H1 (cell line): Measurements from ENCODE around the gene ANLN. TPM values are rescaled to one million over a fixed set of nuclear protein-coding genes. Genes with fewer than 3 reads are reported as not detected.

Experiments
- CTCF ChIA-PET: fragments of 300-600 bp; sonication (Branson Sonifier 250); formaldehyde crosslinking; loops from one replicate; lab custom pipeline; 2021; ENCODE audit not compliant: partially characterized antibody; lab: Charles Lee
- POLR2A ChIA-PET: fragments of 300-600 bp; sonication (Branson Sonifier 250); formaldehyde crosslinking; loops from one replicate; lab custom pipeline; 2021; ENCODE audit warnings: inconsistent platforms; ENCODE audit not compliant: partially characterized antibody; lab: Charles Lee
- DNase-seq, 2 experiments: peaks; one replicate each; pipeline versions ENCODE4 v3.0.0 to v3.0.0-alpha.2; 2010 to 2022; ENCODE audit warnings: low spot score in 2 of 2, low read depth in 1 of 2, mixed read lengths in 1 of 2
- FAIRE-seq: peaks from 2 replicates; lab custom pipeline; 2011; peaks lifted over from hg19 to GRCh38; lab: Jason Lieb, UNC
- H2AFZ ChIP-seq: 2 replicates; pipeline ENCODE4 v1.8.1; 2012; ENCODE audit warnings: low read length, inconsistent platforms
- H2AK5ac ChIP-seq: 2 replicates; pipeline ENCODE4 v1.6.1; 2013; ENCODE audit warnings: low read depth, low read length
- H2BK120ac ChIP-seq: replicated peaks from 2 replicates; pipeline ENCODE3; 2013; ENCODE audit warnings: low read depth, low read length, inconsistent platforms
- H2BK12ac ChIP-seq: 2 replicates; pipeline ENCODE4 v1.6.1; 2013; ENCODE audit warnings: low read depth, low read length
- H2BK15ac ChIP-seq: 2 replicates; pipeline ENCODE4 v1.6.1; 2013; ENCODE audit warnings: low read length
- H2BK20ac ChIP-seq: 2 replicates; pipeline ENCODE4 v1.6.1; 2013; ENCODE audit warnings: low read length
- H2BK5ac ChIP-seq: 2 replicates; pipeline ENCODE4 v1.6.1; 2013; ENCODE audit warnings: low read depth, low read length
- H3K14ac ChIP-seq: 2 replicates; pipeline ENCODE4 v1.6.1; 2013; ENCODE audit warnings: inconsistent platforms; ENCODE audit not compliant: insufficient read length
- H3K18ac ChIP-seq: 2 replicates; pipeline ENCODE4 v1.6.1; 2013; ENCODE audit warnings: low read length; ENCODE audit errors: extremely low read depth
- H3K23ac ChIP-seq: 2 replicates; pipeline ENCODE4 v1.6.1; 2013; ENCODE audit warnings: inconsistent platforms; ENCODE audit not compliant: insufficient read length
- H3K23me2 ChIP-seq: 2 replicates; pipeline ENCODE4 v1.6.1; 2013; ENCODE audit warnings: low read depth, low read length
- H3K27ac ChIP-seq: 2 replicates; pipeline ENCODE4 v1.6.1; 2011; ENCODE audit warnings: low read depth, low read length, inconsistent platforms
- H3K27me3 ChIP-seq, 4 experiments: replicated peaks in 1 of 4; 1 replicate in 1 of 4; 2 replicates in 3 of 4; pipeline versions ENCODE4 v1.6.1 to v1.8.1; 2011 to 2013; ENCODE audit warnings: low read length in 3 of 4, mild to moderate bottlenecking in 3 of 4, inconsistent platforms in 2 of 4, mixed read lengths in 2 of 4, moderate library complexity in 1 of 4; ENCODE audit not compliant: control insufficient read depth in 3 of 4, insufficient read depth in 3 of 4; ENCODE audit errors: extremely low read depth in 1 of 4
- H3K36me3 ChIP-seq, 4 experiments: 2 replicates each; pipeline versions ENCODE4 v1.6.1 to v1.8.1; 2011 to 2013; ENCODE audit warnings: mild to moderate bottlenecking in 4 of 4, low read length in 3 of 4, moderate library complexity in 2 of 4, control low read depth in 1 of 4, inconsistent platforms in 1 of 4; ENCODE audit not compliant: insufficient read depth in 4 of 4, control insufficient read depth in 2 of 4
- H3K4ac ChIP-seq: replicated peaks from 2 replicates; pipeline ENCODE3; 2013; ENCODE audit warnings: low read length, low read depth, mixed read lengths, inconsistent platforms; ENCODE audit not compliant: insufficient read length
- H3K4me1 ChIP-seq, 4 experiments: replicated peaks in 1 of 4; 1 replicate in 1 of 4; 2 replicates in 3 of 4; pipeline versions ENCODE4 v1.6.1 to v1.8.1; 2011 to 2013; ENCODE audit warnings: low read length in 3 of 4, inconsistent platforms in 2 of 4, mixed read lengths in 1 of 4; ENCODE audit not compliant: insufficient read depth in 4 of 4, control insufficient read depth in 3 of 4
- H3K4me2 ChIP-seq, 2 experiments: 2 replicates each; pipeline versions ENCODE4 v1.6.1 to v1.8.1; 2011 to 2013; ENCODE audit warnings: low read depth in 2 of 2, low read length in 2 of 2, control low read depth in 1 of 2, inconsistent platforms in 1 of 2, mild to moderate bottlenecking in 1 of 2; ENCODE audit not compliant: insufficient read depth in 1 of 2
- H3K4me3 ChIP-seq, 4 experiments: fragments of 200-600, 300-600 bp in 1 of 4; sonication (generic), shearing (Covaris generic), sonication (Bioruptor Twin) in 1 of 4; 2 replicates each; pipeline versions ENCODE4 v1.5.1 to v1.8.1; 2011 to 2016; ENCODE audit warnings: low read length in 4 of 4, low read depth in 3 of 4, control low read depth in 2 of 4, inconsistent platforms in 2 of 4, mild to moderate bottlenecking in 2 of 4, mixed read lengths in 1 of 4, moderate library complexity in 1 of 4; ENCODE audit not compliant: insufficient read depth in 2 of 4; ENCODE audit errors: extremely low read depth in 1 of 4
- H3K56ac ChIP-seq: replicated peaks from 2 replicates; pipeline ENCODE3; 2013; ENCODE audit warnings: low read depth, mild to moderate bottlenecking, mixed read lengths, low read length, inconsistent platforms; ENCODE audit not compliant: insufficient read length
- H3K79me1 ChIP-seq: 2 replicates; pipeline ENCODE4 v1.6.1; 2013; ENCODE audit warnings: low read depth, low read length, control low read depth
- H3K79me2 ChIP-seq, 2 experiments: 2 replicates each; pipeline versions ENCODE4 v1.6.1 to v1.8.1; 2012 to 2013; ENCODE audit warnings: low read length in 2 of 2, mild to moderate bottlenecking in 2 of 2, inconsistent platforms in 1 of 2; ENCODE audit not compliant: insufficient read depth in 2 of 2, control insufficient read depth in 1 of 2
- H3K9ac ChIP-seq, 4 experiments: replicated peaks in 1 of 4; 1 replicate in 1 of 4; 2 replicates in 3 of 4; pipeline versions ENCODE4 v1.6.1 to v1.8.1; 2011 to 2013; ENCODE audit warnings: low read depth in 3 of 4, low read length in 3 of 4, control low read depth in 2 of 4, mild to moderate bottlenecking in 2 of 4, moderate library complexity in 2 of 4, inconsistent platforms in 1 of 4; ENCODE audit errors: extremely low read depth in 1 of 4
- H3K9me3 ChIP-seq, 2 experiments: 2 replicates each; pipeline versions ENCODE4 v1.6.1 to v1.8.1; 2012 to 2013; ENCODE audit warnings: mild to moderate bottlenecking in 2 of 2, moderate library complexity in 2 of 2, control low read depth in 1 of 2, inconsistent platforms in 1 of 2, low read depth in 1 of 2, low read length in 1 of 2, mixed read lengths in 1 of 2; ENCODE audit not compliant: insufficient read depth in 2 of 2
- H4K20me1 ChIP-seq, 2 experiments: replicated peaks in 1 of 2; 2 replicates each; pipeline versions ENCODE3 to v1.8.1; 2011 to 2013; ENCODE audit warnings: inconsistent platforms in 2 of 2, low read length in 2 of 2, mild to moderate bottlenecking in 1 of 2; ENCODE audit not compliant: insufficient read depth in 2 of 2, control insufficient read depth in 1 of 2
- H4K5ac ChIP-seq: 2 replicates; pipeline ENCODE4 v1.6.1; 2013; ENCODE audit warnings: low read length, low read depth, mixed read lengths, inconsistent platforms; ENCODE audit not compliant: insufficient read length
- H4K8ac ChIP-seq: 2 replicates; pipeline ENCODE4 v1.8.0; 2013; ENCODE audit warnings: mild to moderate bottlenecking, moderate library complexity, low read length, inconsistent platforms; ENCODE audit not compliant: insufficient read depth; ENCODE audit errors: extremely low read depth
- H4K91ac ChIP-seq: replicated peaks from 2 replicates; pipeline ENCODE3; 2013; ENCODE audit warnings: low read length, mixed read lengths, inconsistent platforms; ENCODE audit not compliant: insufficient read length
- ASH2L ChIP-seq: fragments of 200-600, 300-600 bp; sonication (generic); IDR thresholded peaks from one replicate; pipeline ENCODE4 v1.7.1; 2017; ENCODE audit warnings: low read length
- ATF3 ChIP-seq: IDR thresholded peaks from 2 replicates; pipeline ENCODE4 v1.6.1; 2011; ENCODE audit warnings: low read depth, mild to moderate bottlenecking, low read length; ENCODE audit not compliant: insufficient read depth
- BACH1 ChIP-seq: IDR thresholded peaks from 2 replicates; pipeline ENCODE4 v1.6.1; 2012; ENCODE audit warnings: low read length, improper control_type of control experiment
- EP300 ChIP-seq, 2 experiments: IDR thresholded peaks; 1 replicate in 1 of 2; 2 replicates in 1 of 2; pipeline ENCODE4 v1.6.1; 2011 to 2012; ENCODE audit warnings: low read depth in 2 of 2, low read length in 2 of 2, mild to moderate bottlenecking in 2 of 2, borderline replicate concordance in 1 of 2, inconsistent platforms in 1 of 2, moderate library complexity in 1 of 2
- EZH2 ChIP-seq: fragments of 200-600 bp; sonication (generic); IDR thresholded peaks from 2 replicates; pipeline ENCODE4 v1.7.1; 2012; ENCODE audit warnings: low read depth, mild to moderate bottlenecking, moderate library complexity, low read length, inconsistent platforms; ENCODE audit not compliant: severe bottlenecking
- HDAC6 ChIP-seq: IDR thresholded peaks from one replicate; pipeline ENCODE4 v1.7.1; 2012; ENCODE audit warnings: low read depth, mild to moderate bottlenecking, inconsistent platforms, low read length, moderate library complexity
- JUND ChIP-seq: IDR thresholded peaks from 2 replicates; pipeline ENCODE4 v1.6.1; 2011; ENCODE audit warnings: mild to moderate bottlenecking, improper control_type of control experiment, low read length
- KDM4A ChIP-seq: IDR thresholded peaks from one replicate; pipeline ENCODE4 v1.7.1; 2012; ENCODE audit warnings: low read depth, mild to moderate bottlenecking, moderate library complexity, low read length, inconsistent platforms; ENCODE audit not compliant: severe bottlenecking
- RBBP5 ChIP-seq: IDR thresholded peaks from 2 replicates; pipeline ENCODE4 v1.7.1; 2012; ENCODE audit warnings: low read depth, mild to moderate bottlenecking, inconsistent platforms, low read length, moderate library complexity, borderline replicate concordance
- RXRA ChIP-seq: IDR thresholded peaks from 2 replicates; pipeline ENCODE4 v1.6.1; 2011; ENCODE audit warnings: low read depth, mild to moderate bottlenecking, low read length, moderate library complexity; ENCODE audit not compliant: insufficient read depth
- SAP30 ChIP-seq: fragments of 300-600 bp; sonication (generic); IDR thresholded peaks from 2 replicates; pipeline ENCODE4 v1.7.1; 2012; ENCODE audit warnings: low read length, moderate library complexity, mild to moderate bottlenecking, inconsistent platforms; ENCODE audit not compliant: insufficient read depth, insufficient replicate concordance
- SP1 ChIP-seq: IDR thresholded peaks from 2 replicates; pipeline ENCODE4 v1.6.1; 2011; ENCODE audit warnings: low read depth, low read length
- SP4 ChIP-seq: IDR thresholded peaks from 2 replicates; pipeline ENCODE4 v1.6.1; 2012; ENCODE audit warnings: low read length, inconsistent platforms
- whole genome bisulfite sequencing, 2 experiments: shearing (Covaris generic) in 1 of 2; methylation state at CpG; one replicate each; pipeline versions ENCODE4 v1.1.6 to v1.1.7; 2013 to 2015; ENCODE audit warnings: low lambda C conversion rate in 2 of 2, mixed read lengths in 2 of 2, inconsistent platforms in 1 of 2, low coverage in 1 of 2, missing lambda C conversion rate in 1 of 2; ENCODE audit not compliant: insufficient replicate concordance in 2 of 2, insufficient coverage in 1 of 2, insufficient read length in 1 of 2; ENCODE audit errors: extremely low coverage in 1 of 2, missing lambda C conversion rate in 1 of 2; 5-methylcytosine and 5-hydroxymethylcytosine counted together
- polyA plus RNA-seq, 7 experiments: library from polyadenylated mRNA; depleted of rRNA in 3 of 7; stranded (reverse) in 5 of 7; unstranded in 2 of 7; fragments of >200 nt in 5 of 7; fragments of 200-250 nt in 2 of 7; gene quantifications; 1 replicate in 5 of 7; 2 replicates in 1 of 7; 4 replicates in 1 of 7; pipeline versions ENCODE4 v1.2.1 to v1.2.3, GENCODE V29; 2011 to 2013; ENCODE audit warnings: missing spikeins in 2 of 7, mixed read lengths in 2 of 7
- total RNA-seq: library from RNA; stranded (reverse); fragmentation: NEBNext Ultra II Directional; extraction: Animal tissue kit (Norgen Biotek cat#: 25700); gene quantifications from 2 replicates; pipeline ENCODE4 v1.2.1, GENCODE V29; 2021

Gene ANLN
- total and polyA plus RNA-seq, 2 of the 8 experiments (the other 6 are each of a cell fraction or from before 2014, with no cell fraction given), result 18.5 to 90.1 TPM

GRCh38 chr7:36388423-36388822 is 1.2 kb upstream of the ANLN start:
- Histone ChIP-seq H2BK20ac (0 out of 2 replicates have a peak overlapping the region, but pooled peaks have one; percentile 10), H3K4me2 (no peak overlapping the region), H4K91ac (no peak overlapping the region), H3K14ac (no peak overlapping the region), H3K27me3 (no peaks in the 10 kb centered on the region), H3K56ac (no peak overlapping the region), H3K18ac (no peak overlapping the region), H3K79me2 (peaks cover 13 to 31% of the 10 kb centered on the region in 2 experiments), H2BK120ac (peak overlapping the region; percentile 77), H3K9ac (no peak overlapping the region), H2BK15ac (no peak overlapping the region), H3K23ac (no peak overlapping the region), H3K4me3 (no peak overlapping the region), H4K5ac (no peak overlapping the region), H3K4ac (no peak overlapping the region), H4K8ac (no peak overlapping the region), H3K27ac (no peak overlapping the region), H2BK5ac (no peak overlapping the region), H3K9me3 (no peaks in the 10 kb centered on the region), H3K79me1 (no peaks in the 10 kb centered on the region; the same call in 1 of the 2 replicates), H2AFZ (peak overlapping the region; percentile 48; the same call in 1 of the 2 replicates), H3K36me3 (no peaks in the 10 kb centered on the region), H2AK5ac (no peak overlapping the region), H3K23me2 (peaks cover 5% of the 10 kb centered on the region; the same call in 1 of the 2 replicates), H4K20me1 (peaks cover 0 to 2% of the 10 kb centered on the region in 2 experiments), H3K4me1 (peaks cover 5 to 8% (median 7%) of the 10 kb centered on the region in 4 experiments), H2BK12ac (no peak overlapping the region)
- WGBS, 2 experiments, result 86% methylated on average over 4 of the region's 4 CpGs; no CpG with 5 or more reads in 1 of the 2 experiments
- FAIRE-seq (no peak), DNase-seq (no peak)
- ChIA-PET CTCF (interaction anchor here (6.2 kb wide), 1 partner anchor 21 kb away, joined by 27 read pairs; a partner anchor contains a TSS), POLR2A (interaction anchor here (1.3 to 2.7 kb wide), 4 partner anchors 10 to 49 kb away, joined by 3 to 9 read pairs (median 6); no protein-coding TSS in a partner anchor)
- TF ChIP-seq JUND (no peak), BACH1 (no peak), HDAC6 (no peak), ATF3 (no peak), SP1 (no peak), RBBP5 (no peak), KDM4A (no peak), SAP30 (no peak), EP300 (IDR thresholded peaks at IDR 0.05; ENCODE audit: borderline replicate concordance in 1 of 2, low read depth in 2 of 2, low read length in 2 of 2) (no peak), ASH2L (no peak), SP4 (no peak), RXRA (no peak), EZH2 (no peak)
